Measurements from ENCODE around the gene ANKRD22.

GRCh38 chr10:88852327-88852726 is 683 bp upstream of the ANKRD22 start:
- no peak for TF ChIP-seq CTCF (IDR thresholded peaks at IDR 0.05)
- no peak for TF ChIP-seq POLR2A (IDR thresholded peaks at IDR 0.05)
- no peak for TF ChIP-seq POLR2AphosphoS5 (IDR thresholded peaks at IDR 0.05)

Data from upper lobe of left lung (tissue), 4 donors.